Renal cortex interstitium (tissue), 11 donors: Measurements from ENCODE around the gene GIT2. TPM values are rescaled to one million over a fixed set of nuclear protein-coding genes. Genes with fewer than 3 reads are reported as not detected.
"Not testable (repeated sequence)": the region's sequence is repeated elsewhere in the genome, so short reads cannot be mapped to it uniquely, and the experiment has no call there.

Experiments used
- DNase-seq, 11 donors: peaks; one replicate each; pipeline ENCODE4 v3.0.0-alpha.2; 2013; ENCODE audit warnings: low read depth in 9 of 11, low spot score in 4 of 11; ENCODE audit errors: extremely low read depth in 1 of 11
- polyA plus RNA-seq, 3 donors: library from polyadenylated mRNA; unstranded; fragments of 120-200 nt; gene quantifications; one replicate each; pipeline ENCODE4 v1.2.1, GENCODE V29; 2013; ENCODE audit not compliant: insufficient read length in 3 of 3

GIT2 gene
- polyA plus RNA-seq, 3 donors: 33.6 to 48.9 (median 34.4) TPM

GRCh38 chr12:109991586-109991985 is 4.6 kb downstream of the GIT2 start:
- no peak for DNase-seq

DNA sequence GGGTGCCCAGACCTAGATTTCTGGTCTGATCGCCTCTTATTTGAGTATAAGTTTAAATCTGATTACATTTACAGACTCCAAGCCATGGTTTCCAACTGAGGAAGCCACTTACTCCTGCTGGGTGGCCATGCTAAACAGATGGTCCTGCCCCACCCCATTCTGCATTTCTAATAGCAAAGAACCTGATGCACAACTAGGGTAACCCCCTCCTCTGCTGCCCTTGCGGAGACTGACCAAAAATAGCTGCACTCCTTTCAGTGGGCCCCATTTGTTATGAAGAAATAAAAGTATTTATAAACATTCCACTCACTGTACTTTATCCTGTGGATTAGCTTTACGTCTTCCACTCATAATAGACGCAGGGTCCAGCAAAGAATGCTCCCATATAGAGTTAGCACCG is 6.8 kb downstream of the GIT2 start:
- no peak for DNase-seq

DNA sequence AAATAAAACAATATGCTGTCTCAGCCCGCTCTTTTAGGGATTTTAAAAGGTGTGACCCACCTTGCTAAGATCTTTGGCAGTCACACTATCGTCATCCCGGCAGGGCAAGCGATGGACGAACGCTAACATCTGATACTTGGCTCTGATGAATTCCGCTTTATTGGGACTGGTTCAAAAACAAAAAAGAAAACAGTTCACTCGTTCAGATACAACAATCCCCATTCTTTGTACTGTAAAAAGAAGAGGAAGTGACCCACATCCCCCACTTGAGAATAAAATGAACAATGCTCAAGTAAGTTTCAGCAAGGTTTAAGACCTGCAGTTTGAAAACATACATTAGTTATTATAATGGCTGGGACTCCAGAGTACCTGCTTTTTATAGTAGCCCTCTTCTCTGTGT is 7.3 kb downstream of the GIT2 start:
- no peak for DNase-seq

GRCh38 chr12:109988274-109988673 is 7.9 kb downstream of the GIT2 start:
- DNase-seq: no peak

DNA sequence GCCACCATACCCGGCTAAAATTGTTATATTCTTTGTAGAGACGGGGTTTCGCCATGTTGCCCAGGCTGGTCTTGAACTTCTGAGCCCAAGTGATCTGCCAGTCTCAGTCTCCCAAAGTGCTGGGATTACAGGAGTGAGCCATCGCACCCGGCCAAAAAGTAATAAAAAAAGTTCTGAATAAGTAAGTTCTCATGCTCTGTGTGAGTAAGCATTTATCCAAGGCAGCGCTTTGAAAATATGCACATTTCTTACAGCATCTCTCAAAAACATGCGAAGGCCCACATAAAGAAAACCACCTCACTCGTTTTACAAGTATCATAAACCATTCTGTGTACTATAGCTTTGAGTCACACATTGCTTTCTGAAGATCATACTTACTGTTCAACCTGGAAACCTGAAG is 8.6 kb downstream of the GIT2 start:
- DNase-seq: no peak

DNA sequence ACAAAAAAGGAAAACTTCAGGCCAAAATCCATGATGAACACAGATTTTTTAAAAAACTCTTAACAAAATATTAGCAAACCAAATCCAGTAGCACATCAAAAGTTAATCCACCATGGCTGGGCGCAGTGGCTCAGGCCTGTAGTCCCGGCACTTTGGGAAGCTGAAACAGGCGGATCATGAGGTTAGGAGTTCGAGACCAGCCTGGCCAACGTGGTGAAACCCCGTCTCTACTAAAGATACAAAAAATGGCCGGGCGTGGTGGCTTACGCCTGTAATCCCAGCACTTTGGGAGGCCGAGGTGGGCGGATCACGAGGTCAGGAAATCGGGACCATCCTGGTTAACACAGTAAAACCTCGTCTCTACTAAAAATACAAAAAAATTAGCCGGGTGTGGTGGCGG is 9.9 kb downstream of the GIT2 start:
- DNase-seq: not testable (repeated sequence)

- DNase-seq: no peak
These were observed 12.6 kb downstream of the GIT2 start for GRCh38 chr12:109983432-109984142.

- no peak for DNase-seq
These were observed 14.0 kb downstream of the GIT2 start for GRCh38 chr12:109982210-109982609.

GRCh38 chr12:109981311-109981710 is 14.9 kb downstream of the GIT2 start:
- no peak for DNase-seq

- no peak for DNase-seq
These were observed 23.3 kb downstream of the GIT2 start for GRCh38 chr12:109972821-109973220.

DNA sequence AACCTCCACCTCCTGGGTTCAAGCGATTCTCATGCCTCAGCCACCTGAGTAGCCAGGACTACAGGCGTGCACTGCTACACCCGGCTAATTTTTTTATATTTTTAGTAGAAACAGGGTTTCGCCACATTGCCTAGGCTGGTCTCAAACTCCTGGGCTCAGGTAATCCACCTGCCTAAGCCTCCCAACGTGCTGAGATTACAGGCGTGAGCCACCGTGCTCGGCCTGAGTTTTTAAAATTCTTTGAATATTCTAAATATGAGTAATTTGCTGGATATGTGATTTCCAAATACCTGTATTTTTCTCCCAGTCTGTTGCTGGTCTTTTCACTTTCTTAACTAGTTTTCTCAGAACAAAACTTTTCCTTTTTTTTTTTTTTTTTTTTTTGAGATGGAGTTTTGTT is 27.4 kb downstream of the GIT2 start:
- no peak for DNase-seq

GRCh38 chr12:109968032-109968420 is 28.1 kb downstream of the GIT2 start:
- DNase-seq: no peak

- no peak for DNase-seq
These were observed 28.7 kb downstream of the GIT2 start for GRCh38 chr12:109967383-109968031.

DNA sequence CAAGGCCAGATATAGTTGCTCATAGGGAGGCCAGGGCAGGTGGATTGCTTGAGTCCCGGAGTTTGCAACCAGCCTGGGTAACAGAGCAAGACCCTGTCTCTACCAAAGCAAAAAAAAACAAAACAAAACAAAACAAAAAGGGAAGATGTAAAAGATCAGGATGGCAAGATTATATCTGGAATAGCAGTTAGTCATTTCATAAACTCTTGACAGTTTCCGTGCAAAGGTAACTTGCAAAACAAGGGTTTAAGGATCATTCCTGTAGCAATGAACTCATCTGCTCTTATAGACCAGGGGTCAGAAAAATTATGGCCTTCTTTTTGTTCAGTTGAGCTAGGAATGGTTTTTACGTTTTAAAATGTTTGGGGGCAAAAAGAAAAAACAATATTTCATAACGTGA is 29.6 kb downstream of the GIT2 start:
- no peak for DNase-seq

- DNase-seq: no peak
These were observed 32.3 kb downstream of the GIT2 start for GRCh38 chr12:109963743-109964429.

DNA sequence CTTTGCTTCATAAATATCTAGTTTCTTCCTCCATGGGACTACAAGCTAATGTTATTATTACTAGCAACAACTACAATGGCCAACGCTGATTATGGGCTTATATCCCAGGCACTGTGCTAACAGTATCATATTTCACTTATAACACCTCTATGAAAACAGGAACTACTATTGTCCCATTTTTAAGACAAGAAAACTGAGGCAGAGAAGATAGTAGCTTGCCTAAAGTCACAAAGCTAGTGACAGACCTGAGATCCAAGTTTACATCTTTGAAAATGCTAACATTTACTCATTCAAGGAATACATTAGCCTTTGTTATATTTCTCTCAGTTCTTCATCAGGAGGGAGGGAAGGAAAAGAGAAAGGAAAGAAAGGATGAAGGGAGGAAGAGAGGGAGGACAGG is 32.8 kb downstream of the GIT2 start:
- no peak for DNase-seq

DNA sequence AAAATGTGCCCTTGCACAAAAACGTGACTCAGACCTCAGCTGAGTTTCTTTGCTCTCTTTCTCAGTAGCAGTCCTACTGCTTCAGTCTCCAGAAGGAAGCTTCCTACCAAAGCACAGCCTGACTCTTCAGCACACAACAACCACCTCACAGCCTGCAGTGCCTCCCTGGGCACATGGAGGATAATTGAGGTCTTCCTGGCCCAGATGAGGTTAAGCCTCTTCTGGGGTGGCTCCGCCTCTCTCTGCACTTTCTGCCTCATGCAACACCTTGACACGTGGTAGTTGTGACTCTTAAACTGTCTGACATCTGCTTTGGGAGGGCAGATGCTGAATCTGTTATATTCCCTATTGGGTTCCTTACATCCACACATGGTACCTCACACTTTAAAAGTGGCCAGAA is 33.8 kb downstream of the GIT2 start:
- DNase-seq: no peak

- no peak for DNase-seq
These were observed 34.6 kb downstream of the GIT2 start for GRCh38 chr12:109961612-109962011.

GRCh38 chr12:109961201-109961600 is 35.0 kb downstream of the GIT2 start:
- no peak for DNase-seq

DNA sequence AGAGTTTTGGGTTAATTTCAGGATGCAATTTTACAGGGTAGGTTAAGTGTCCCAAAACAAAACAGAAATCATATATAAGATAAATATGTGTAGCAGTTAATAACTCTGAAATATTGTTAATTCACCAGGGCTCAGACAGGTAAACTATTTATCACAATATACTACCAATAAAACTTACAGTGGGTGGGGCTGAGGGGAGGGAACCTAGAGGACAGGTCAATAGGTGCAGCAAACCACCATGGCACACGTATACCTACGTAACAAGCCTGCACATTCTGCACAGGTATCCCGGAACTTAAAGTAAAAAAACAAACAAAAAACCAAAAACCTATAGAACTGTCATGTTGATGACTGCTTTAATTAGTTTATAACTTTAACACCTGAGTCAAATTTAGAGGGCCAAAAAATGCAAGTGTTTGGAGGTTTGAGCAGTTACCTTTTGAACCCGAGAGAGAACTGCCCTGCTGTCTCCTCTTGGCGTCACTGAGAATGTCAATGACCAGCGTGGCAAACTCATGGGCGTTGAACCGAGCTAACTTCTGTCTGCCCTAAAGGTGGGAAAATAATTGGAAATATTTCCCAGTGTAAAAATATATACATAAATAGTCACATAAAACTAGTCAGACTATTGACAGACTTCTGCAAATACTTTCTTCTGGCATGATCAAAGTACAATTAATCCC is 36.6 kb downstream of the GIT2 start:
- no peak for DNase-seq
